ENCODE results near the gene PCNX2.

- TF ChIP-seq POLR2AphosphoS5 (IDR thresholded peaks at IDR 0.05; ENCODE audit: low read depth, low read length), result no peak
- no peak for TF ChIP-seq POLR2A (IDR thresholded peaks at IDR 0.05; ENCODE audit: control extremely low read depth in 1 of 2, low read depth in 2 of 2, low read length in 2 of 2)
- peak in 1 of 2 experiments; percentile 74; a peak in 2 of 4 replicates for TF ChIP-seq SIN3A (conservative IDR thresholded peaks at IDR 0.05 in 1 of 2, IDR thresholded peaks at IDR 0.05 in 1 of 2; ENCODE audit: low read depth in 1 of 2, low read length in 2 of 2)
- TF ChIP-seq KDM5A (IDR thresholded peaks at IDR 0.05; ENCODE audit: low read length), result no peak
Observed at GRCh38 chr1:232951180-232951579, 344.3 kb downstream of the PCNX2 start.
